ENCODE results near the gene AKAP1.

AKAP1 gene

GRCh38 chr17:57106107-57106835 is 21.2 kb downstream of the AKAP1 start:
- no peak for DNase-seq (ENCODE audit: low spot score)

GRCh38 chr17:57106836-57107497 is 21.9 kb downstream of the AKAP1 start:
- DNase-seq (ENCODE audit: low spot score) = no peak

GRCh38 chr17:57107498-57108101 is 22.6 kb downstream of the AKAP1 start:
- DNase-seq (ENCODE audit: low spot score) = no peak

GRCh38 chr17:57108671-57109392 is 23.8 kb downstream of the AKAP1 start:
- no peak for DNase-seq (ENCODE audit: low spot score)

GRCh38 chr17:57109393-57110151 is 24.5 kb downstream of the AKAP1 start:
- DNase-seq (ENCODE audit: low spot score) = no peak

- DNase-seq (ENCODE audit: low spot score) = no peak
These were observed 25.1 kb downstream of the AKAP1 start for GRCh38 chr17:57110152-57110542.

- no peak for DNase-seq (ENCODE audit: low spot score)
These were observed 25.7 kb downstream of the AKAP1 start for GRCh38 chr17:57110579-57111325.

- no peak for DNase-seq (ENCODE audit: low spot score)
These were observed 26.3 kb downstream of the AKAP1 start for GRCh38 chr17:57111386-57111785.

GRCh38 chr17:57113011-57113410 is 28.0 kb downstream of the AKAP1 start:
- no peak for DNase-seq (ENCODE audit: low spot score)

GRCh38 chr17:57113656-57114055 is 28.6 kb downstream of the AKAP1 start:
- no peak for DNase-seq (ENCODE audit: low spot score)

GRCh38 chr17:57114085-57114673 is 29.1 kb downstream of the AKAP1 start:
- no peak for DNase-seq (ENCODE audit: low spot score)

GRCh38 chr17:57115377-57115776 is 30.3 kb downstream of the AKAP1 start:
- DNase-seq (ENCODE audit: low spot score) = no peak

- DNase-seq (ENCODE audit: low spot score) = no peak
These were observed 30.9 kb downstream of the AKAP1 start for GRCh38 chr17:57115916-57116315.

GRCh38 chr17:57117798-57118197 is 32.8 kb downstream of the AKAP1 start:
- no peak for DNase-seq (ENCODE audit: low spot score)

- DNase-seq (ENCODE audit: low spot score) = no peak
These were observed 35.8 kb downstream of the AKAP1 start for GRCh38 chr17:57120814-57121213.

- DNase-seq (ENCODE audit: low spot score) = no peak
These were observed 36.4 kb downstream of the AKAP1 start for GRCh38 chr17:57121308-57122042.

GRCh38 chr17:57124053-57124452 is 39.0 kb downstream of the AKAP1 start:
- no peak for DNase-seq (ENCODE audit: low spot score)

- DNase-seq (ENCODE audit: low spot score) = no peak
These were observed 40.4 kb downstream of the AKAP1 start for GRCh38 chr17:57125406-57125805.

GRCh38 chr17:57125866-57126265 is 40.8 kb downstream of the AKAP1 start:
- no peak for DNase-seq (ENCODE audit: low spot score)
